ENCODE results near the gene VEZT. TPM values are rescaled to one million over a fixed set of nuclear protein-coding genes. Genes with fewer than 3 reads are reported as not detected.

VEZT gene
- total and polyA plus RNA-seq, 5 donors, result 20.8 to 78.6 (median 65.8) TPM

DNA sequence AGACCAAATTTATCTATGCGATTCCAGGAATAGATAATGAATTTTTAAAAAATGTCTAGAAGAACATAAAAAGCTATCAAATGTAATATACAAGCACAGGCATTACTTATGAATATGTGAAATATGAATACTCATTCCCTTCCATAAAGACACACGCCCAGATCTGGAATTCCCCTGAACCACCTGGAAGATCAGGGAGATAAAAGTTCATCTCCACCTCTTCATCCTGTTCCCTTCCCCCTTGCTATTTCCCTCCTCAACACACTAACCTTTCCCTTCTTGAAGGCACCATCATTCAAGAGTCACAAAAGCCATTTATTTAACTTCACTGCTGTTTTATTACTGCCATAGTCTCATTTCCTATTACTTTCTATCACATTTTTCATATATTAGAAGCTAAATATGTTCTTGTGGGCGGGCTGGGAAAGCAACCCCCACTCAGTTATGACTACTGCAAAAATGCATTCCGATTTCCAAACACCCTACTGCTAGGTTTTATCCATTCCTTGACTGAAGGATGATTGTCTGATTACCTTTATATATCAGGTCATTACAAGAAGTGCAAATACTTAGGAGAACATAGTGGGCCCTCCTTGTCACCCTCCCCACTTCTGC lies 16.4 kb upstream of the VEZT start:
- intact Hi-C loops (cut with DNase I), result no loop called here
- ATAC-seq, result no peak

GRCh38 chr12:95202691-95203486 lies 14.7 kb upstream of the VEZT start:
- ATAC-seq, result peak in 1 of 2 donors; percentile 24
- intact Hi-C loops (cut with DNase I), result no loop called here
- H3K4me3 ChIP-seq (ENCODE audit: low read length), result no peak overlapping the region

More for the DNA sequence above, 16.4 kb upstream of the VEZT start:
- Histone ChIP-seq H3K27ac (ENCODE audit: low read length) (no peak overlapping the region), H3K4me3 (ENCODE audit: low read length) (no peak overlapping the region), H3K27me3 (ENCODE audit: control insufficient read depth, insufficient read depth) (no peaks in the 10 kb centered on the region), H3K4me1 (ENCODE audit: control insufficient read depth, insufficient read depth, low read length) (peaks cover 13% of the 10 kb centered on the region), H3K9me3 (ENCODE audit: control insufficient read depth, low read length) (no peaks in the 10 kb centered on the region)
- 81% methylated on average over 4 of the region's 4 CpGs for WGBS
- DNase-seq, result no peak

DNA sequence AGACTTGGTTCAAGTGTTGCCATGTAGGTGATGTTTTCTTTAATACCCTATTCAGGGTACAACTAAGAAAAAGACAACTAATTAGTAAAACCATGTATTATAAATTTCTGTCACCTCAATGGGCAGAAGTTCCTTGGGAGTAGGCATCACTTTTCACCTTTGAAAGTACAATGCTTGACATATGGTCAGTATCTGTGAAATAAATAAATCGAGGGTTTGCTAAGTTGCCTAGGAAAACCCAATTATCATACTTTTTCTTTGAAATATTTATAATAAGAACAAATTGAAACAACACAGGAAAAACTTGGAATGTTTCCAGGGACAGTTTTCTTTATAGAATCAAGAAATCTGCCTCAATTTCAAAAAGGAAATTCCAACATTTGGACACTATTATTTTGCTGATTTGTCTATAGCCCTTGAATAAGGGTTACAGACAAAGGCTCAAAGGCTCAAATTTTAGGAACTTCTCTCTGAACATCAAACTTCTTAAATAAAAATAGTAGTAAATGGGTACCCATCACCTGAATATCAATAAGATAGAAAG lies 14.0 kb upstream of the VEZT start:
- 44% methylated on average over 1 of the region's 1 CpG for WGBS
- no peak overlapping the region for H3K4me3 ChIP-seq (ENCODE audit: low read length)
- no peaks in the 10 kb centered on the region for H3K9me3 ChIP-seq (ENCODE audit: control insufficient read depth, low read length)
- H3K4me1 ChIP-seq (ENCODE audit: control insufficient read depth, insufficient read depth, low read length), result peaks cover 13% of the 10 kb centered on the region
- DNase-seq (no peak), ATAC-seq (no peak)
- intact Hi-C loops (cut with DNase I), result no loop called here
- H3K27ac ChIP-seq (ENCODE audit: low read length), result no peak overlapping the region
- H3K27me3 ChIP-seq (ENCODE audit: control insufficient read depth, insufficient read depth), result no peaks in the 10 kb centered on the region

More at GRCh38 chr12:95202691-95203486, 14.7 kb upstream of the VEZT start:
- Histone ChIP-seq H3K9me3 (ENCODE audit: control insufficient read depth, low read length) (no peaks in the 10 kb centered on the region), H3K4me1 (ENCODE audit: control insufficient read depth, insufficient read depth, low read length) (peaks cover 13% of the 10 kb centered on the region), H3K27ac (ENCODE audit: low read length) (peak overlapping the region; percentile 45), H3K27me3 (ENCODE audit: control insufficient read depth, insufficient read depth) (no peaks in the 10 kb centered on the region)
- no peak for DNase-seq
- 43% methylated on average over 3 of the region's 3 CpGs for WGBS

GRCh38 chr12:95204141-95204866 lies 13.3 kb upstream of the VEZT start:
- intact Hi-C loops (cut with DNase I), result no loop called here
- peak; percentile 61 to 64 for ATAC-seq
- Histone ChIP-seq H3K9me3 (ENCODE audit: control insufficient read depth, low read length) (no peaks in the 10 kb centered on the region), H3K4me3 (ENCODE audit: low read length) (no peak overlapping the region), H3K4me1 (ENCODE audit: control insufficient read depth, insufficient read depth, low read length) (peaks cover 13% of the 10 kb centered on the region), H3K27ac (ENCODE audit: low read length) (peak overlapping the region; percentile 39), H3K27me3 (ENCODE audit: control insufficient read depth, insufficient read depth) (no peaks in the 10 kb centered on the region)
- DNase-seq, result peak in 1 of 3 donors; percentile 22
- 64% methylated on average over 11 of the region's 11 CpGs for WGBS

GRCh38 chr12:95205016-95205624 lies 12.5 kb upstream of the VEZT start:
- Histone ChIP-seq H3K4me3 (ENCODE audit: low read length) (no peak overlapping the region), H3K27me3 (ENCODE audit: control insufficient read depth, insufficient read depth) (no peaks in the 10 kb centered on the region), H3K27ac (ENCODE audit: low read length) (peak overlapping the region; percentile 96), H3K4me1 (ENCODE audit: control insufficient read depth, insufficient read depth, low read length) (peaks cover 13% of the 10 kb centered on the region), H3K9me3 (ENCODE audit: control insufficient read depth, low read length) (no peaks in the 10 kb centered on the region)
- DNase-seq (no peak), ATAC-seq (peak in 1 of 2 donors; percentile 15)
- intact Hi-C loops (cut with DNase I), result no loop called here
- WGBS, result 100% methylated on average over 2 of the region's 2 CpGs

GRCh38 chr12:95205685-95206084 lies 11.9 kb upstream of the VEZT start:
- H3K27ac ChIP-seq (ENCODE audit: low read length), result peak overlapping the region; percentile 96
- H3K27me3 ChIP-seq (ENCODE audit: control insufficient read depth, insufficient read depth), result no peaks in the 10 kb centered on the region
- no peak overlapping the region for H3K4me3 ChIP-seq (ENCODE audit: low read length)
- H3K4me1 ChIP-seq (ENCODE audit: control insufficient read depth, insufficient read depth, low read length), result peaks cover 11% of the 10 kb centered on the region
- no peaks in the 10 kb centered on the region for H3K9me3 ChIP-seq (ENCODE audit: control insufficient read depth, low read length)
- DNase-seq, result no peak
- ATAC-seq, result peak; percentile 72 to 76
- intact Hi-C loops (cut with DNase I), result no loop called here
- WGBS, result 52% methylated on average over 4 of the region's 4 CpGs

DNA sequence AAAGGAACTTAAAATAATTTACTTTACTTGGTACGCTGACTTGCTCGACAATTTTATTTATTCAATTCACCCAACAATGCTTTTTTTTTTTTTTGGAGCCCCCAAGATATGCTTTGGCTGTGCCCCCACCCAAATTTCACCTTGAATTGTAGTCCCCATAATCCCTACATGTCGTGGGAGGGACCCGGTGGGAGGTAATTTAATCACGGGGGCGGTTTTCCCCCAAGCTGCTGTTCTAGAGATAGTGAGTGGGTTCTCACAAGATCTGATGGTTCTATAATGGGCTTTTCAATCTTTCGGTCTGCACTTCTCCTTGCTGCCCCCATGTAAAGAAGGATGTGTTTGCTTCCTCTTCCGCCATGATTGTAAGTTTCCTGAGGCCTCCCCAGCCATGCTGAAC lies 10.7 kb upstream of the VEZT start:
- H3K27me3 ChIP-seq (ENCODE audit: control insufficient read depth, insufficient read depth), result no peaks in the 10 kb centered on the region
- intact Hi-C loops (cut with DNase I), result no loop called here
- no peak for ATAC-seq
- peaks cover 9% of the 10 kb centered on the region for H3K4me1 ChIP-seq (ENCODE audit: control insufficient read depth, insufficient read depth, low read length)
- 95% methylated on average over 8 of the region's 8 CpGs for WGBS
- no peak overlapping the region for H3K4me3 ChIP-seq (ENCODE audit: low read length)
- H3K9me3 ChIP-seq (ENCODE audit: control insufficient read depth, low read length), result no peaks in the 10 kb centered on the region
- H3K27ac ChIP-seq (ENCODE audit: low read length), result no peak overlapping the region
- DNase-seq, result no peak

GRCh38 chr12:95207407-95207806 lies 10.2 kb upstream of the VEZT start:
- H3K9me3 ChIP-seq (ENCODE audit: control insufficient read depth, low read length), result no peaks in the 10 kb centered on the region
- peaks cover 9% of the 10 kb centered on the region for H3K4me1 ChIP-seq (ENCODE audit: control insufficient read depth, insufficient read depth, low read length)
- intact Hi-C loops (cut with DNase I), result no loop called here
- DNase-seq, result no peak
- 88% methylated on average over 2 of the region's 2 CpGs for WGBS
- no peaks in the 10 kb centered on the region for H3K27me3 ChIP-seq (ENCODE audit: control insufficient read depth, insufficient read depth)
- no peak overlapping the region for H3K27ac ChIP-seq (ENCODE audit: low read length)
- ATAC-seq, result no peak
- H3K4me3 ChIP-seq (ENCODE audit: low read length), result no peak overlapping the region

- Histone ChIP-seq H3K9me3 (ENCODE audit: control insufficient read depth, low read length) (no peaks in the 10 kb centered on the region), H3K4me3 (ENCODE audit: low read length) (no peak overlapping the region), H3K27me3 (ENCODE audit: control insufficient read depth, insufficient read depth) (no peaks in the 10 kb centered on the region), H3K4me1 (ENCODE audit: control insufficient read depth, insufficient read depth, low read length) (peaks cover 9% of the 10 kb centered on the region), H3K27ac (ENCODE audit: low read length) (no peak overlapping the region)
- DNase-seq (no peak), ATAC-seq (no peak)
- 88% methylated on average over 7 of the region's 7 CpGs for WGBS
- intact Hi-C loops (cut with DNase I), result no loop called here
Measured at GRCh38 chr12:95208678-95209077, 8.9 kb upstream of the VEZT start.

GRCh38 chr12:95212586-95212985 lies 5.0 kb upstream of the VEZT start:
- 60% methylated on average over 4 of the region's 4 CpGs for WGBS
- Histone ChIP-seq H3K9me3 (ENCODE audit: control insufficient read depth, low read length) (no peaks in the 10 kb centered on the region), H3K27ac (ENCODE audit: low read length) (no peak overlapping the region), H3K4me1 (ENCODE audit: control insufficient read depth, insufficient read depth, low read length) (no peaks in the 10 kb centered on the region), H3K4me3 (ENCODE audit: low read length) (no peak overlapping the region), H3K27me3 (ENCODE audit: control insufficient read depth, insufficient read depth) (no peaks in the 10 kb centered on the region)
- DNase-seq (no peak), ATAC-seq (no peak)
- intact Hi-C loops (cut with DNase I), result loop anchor here in 3 of 4 donors (10.0 kb wide), 2 partner anchors 48 to 58 kb away; no protein-coding TSS in a partner anchor

All from right cardiac atrium (tissue), 5 donors.